Measurements from ENCODE around the gene KIF25.

DNA sequence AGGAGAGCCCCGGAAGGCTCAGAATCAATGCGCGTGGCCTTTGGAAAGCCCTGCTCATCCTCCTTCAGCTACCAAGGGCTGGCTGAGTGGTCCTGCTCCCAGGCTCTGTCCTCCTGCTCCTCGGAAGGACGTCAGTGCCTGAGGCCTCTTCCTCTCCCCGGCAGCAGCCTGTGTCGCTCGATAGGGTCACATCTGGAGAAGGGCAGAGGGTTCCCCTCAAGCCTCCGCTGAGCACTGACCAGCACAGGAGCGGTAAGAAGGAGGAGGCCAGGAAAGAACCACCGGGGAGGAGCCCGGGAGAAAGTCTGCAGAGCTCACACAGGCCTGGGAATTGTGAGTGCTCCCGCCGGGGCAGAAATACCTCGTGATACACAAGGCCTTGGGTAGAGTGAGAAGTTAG, 21.2 kb downstream of the KIF25 start:
- TF ChIP-seq, protein P1, sequence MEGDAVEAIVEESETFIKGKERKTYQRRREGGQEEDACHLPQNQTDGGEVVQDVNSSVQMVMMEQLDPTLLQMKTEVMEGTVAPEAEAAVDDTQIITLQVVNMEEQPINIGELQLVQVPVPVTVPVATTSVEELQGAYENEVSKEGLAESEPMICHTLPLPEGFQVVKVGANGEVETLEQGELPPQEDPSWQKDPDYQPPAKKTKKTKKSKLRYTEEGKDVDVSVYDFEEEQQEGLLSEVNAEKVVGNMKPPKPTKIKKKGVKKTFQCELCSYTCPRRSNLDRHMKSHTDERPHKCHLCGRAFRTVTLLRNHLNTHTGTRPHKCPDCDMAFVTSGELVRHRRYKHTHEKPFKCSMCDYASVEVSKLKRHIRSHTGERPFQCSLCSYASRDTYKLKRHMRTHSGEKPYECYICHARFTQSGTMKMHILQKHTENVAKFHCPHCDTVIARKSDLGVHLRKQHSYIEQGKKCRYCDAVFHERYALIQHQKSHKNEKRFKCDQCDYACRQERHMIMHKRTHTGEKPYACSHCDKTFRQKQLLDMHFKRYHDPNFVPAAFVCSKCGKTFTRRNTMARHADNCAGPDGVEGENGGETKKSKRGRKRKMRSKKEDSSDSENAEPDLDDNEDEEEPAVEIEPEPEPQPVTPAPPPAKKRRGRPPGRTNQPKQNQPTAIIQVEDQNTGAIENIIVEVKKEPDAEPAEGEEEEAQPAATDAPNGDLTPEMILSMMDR (IDR thresholded peaks at IDR 0.05) = no peak
- TF ChIP-seq POLR2A (IDR thresholded peaks at IDR 0.05) = no peak
